Mammary microvascular endothelial cell (primary cell): Measurements from ENCODE around the gene MAP4K3. TPM values are rescaled to one million over a fixed set of nuclear protein-coding genes. Genes with fewer than 3 reads are reported as not detected.

Experiments
- total RNA-seq: library from RNA; depleted of rRNA; stranded (reverse); fragments of >200 nt; gene quantifications from 2 replicates; pipeline ENCODE4 v1.2.3, GENCODE V29; 2015

The MAP4K3 gene
- 16.2 and 24.6 TPM in 2 replicates for total RNA-seq

DNA sequence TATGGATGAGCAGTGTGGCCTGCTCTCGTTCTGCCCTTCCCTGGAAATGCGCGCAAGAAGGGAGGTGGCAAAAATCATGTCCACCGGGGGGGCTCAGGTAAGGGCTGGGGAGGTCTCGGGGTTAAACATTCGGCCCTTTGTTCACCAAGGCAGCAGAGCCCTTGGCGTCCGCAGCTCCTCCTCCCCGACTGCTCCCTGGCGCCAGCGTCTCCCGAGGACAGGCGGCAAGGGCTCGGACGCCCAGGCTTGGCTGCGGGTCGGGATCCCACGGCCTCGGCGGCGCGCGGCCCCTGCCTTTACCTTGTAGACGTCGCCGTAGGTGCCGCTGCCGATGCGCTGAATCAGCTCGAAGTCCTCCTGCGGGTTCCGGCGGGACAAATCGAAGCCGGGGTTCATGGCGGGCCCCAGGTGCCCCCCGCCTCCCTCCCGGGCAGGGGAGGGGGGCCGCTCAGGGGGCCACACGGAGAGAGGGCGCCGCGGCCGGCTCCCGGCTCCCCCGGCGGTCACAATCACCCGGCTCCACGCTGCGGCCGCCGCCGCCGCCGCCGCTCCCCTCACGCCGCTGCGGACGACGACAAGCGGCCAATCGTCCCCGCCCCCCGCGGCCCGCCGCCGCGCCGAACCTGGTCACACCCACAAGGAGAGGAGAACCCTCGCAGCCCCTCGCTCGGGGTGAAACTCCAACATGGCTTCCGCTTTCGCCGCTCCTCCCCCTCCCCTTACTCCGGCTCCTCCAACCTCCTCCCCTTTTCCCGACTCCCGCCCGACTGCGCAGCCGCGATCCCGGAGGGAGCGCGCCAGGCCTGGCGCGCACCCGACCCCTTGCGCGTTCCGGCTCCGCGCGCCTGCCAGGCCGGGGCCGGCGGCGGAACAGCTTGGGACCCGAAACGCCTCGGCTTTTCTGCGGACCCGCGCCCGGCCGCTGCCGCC lies at the start of gene MAP4K3:
TSS of gene MAP4K3 (minus strand) at position 694 of the 930 bp plus-strand sequence. CDS start at position 396, 298 bp downstream.

DNA sequence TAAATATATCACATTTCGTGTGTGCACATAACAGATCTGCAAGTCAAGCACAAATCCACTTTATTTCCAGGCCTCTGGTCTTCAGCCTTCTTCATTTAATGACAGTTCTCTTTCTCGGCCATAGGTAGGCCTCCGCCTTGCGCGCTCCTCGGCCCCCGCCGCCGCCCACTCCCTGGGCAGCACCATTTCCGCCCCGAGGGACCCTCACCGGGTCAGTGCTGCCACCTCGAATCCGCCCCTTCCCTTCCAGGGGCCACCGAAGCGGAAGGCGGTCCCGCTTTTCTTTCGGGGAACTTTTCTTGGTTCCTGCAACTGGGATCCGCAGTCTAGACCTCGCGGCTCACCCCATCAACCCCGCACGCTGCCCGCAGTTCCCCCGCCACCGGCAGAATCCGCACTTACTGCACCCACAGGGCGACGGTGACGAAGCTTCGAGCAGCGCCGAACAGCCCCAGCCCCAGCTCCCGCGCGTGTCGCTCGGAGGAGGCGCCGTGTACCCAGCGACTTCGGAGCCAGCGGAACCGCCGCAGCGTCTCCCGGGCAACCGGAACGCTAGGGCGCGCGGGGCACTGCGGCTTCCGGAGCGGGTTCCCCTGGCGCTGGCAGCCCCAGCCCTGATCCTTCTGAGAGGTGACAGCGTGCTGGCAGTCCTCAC lies 193.5 kb downstream of the MAP4K3 start, which contains the start of gene CDKL4:
TSS of gene CDKL4 (minus strand) at position 502 of the 655 bp plus-strand sequence.

Other genes starting within 250 kb of the MAP4K3 start
- 0.74 and 1.1 TPM in 2 replicates for gene CDKL4, start 193.3 kb downstream of the MAP4K3 start, total RNA-seq
- gene TMEM178A, start 228.6 kb upstream of the MAP4K3 start, total RNA-seq = not detected in 2 replicates